ENCODE data around the gene INPP4B. TPM values are rescaled to one million over a fixed set of nuclear protein-coding genes. Genes with fewer than 3 reads are reported as not detected.

INPP4B gene
- total RNA-seq, 1 experiment from 2014 or later = 114 TPM

GRCh38 chr4:142500966-142501365 lies 345.1 kb downstream of the INPP4B start:
- Mint-ChIP-seq H3K4me3 (ENCODE audit: low read depth, unreplicated experiment) (peak overlapping the region; percentile 17), H3K36me3 (ENCODE audit: insufficient read depth, unreplicated experiment) (peaks cover 5% of the 10 kb centered on the region), H3K4me1 (ENCODE audit: low read depth, unreplicated experiment) (peaks cover 23% of the 10 kb centered on the region), H3K9me3 (ENCODE audit: low read depth, unreplicated experiment) (no peaks in the 10 kb centered on the region), H3K27ac (ENCODE audit: unreplicated experiment) (peak overlapping the region; percentile 91), H3K27me3 (ENCODE audit: unreplicated experiment) (no peaks in the 10 kb centered on the region)
- CTCF ChIA-PET = no interaction called here
- DNase-seq = peak; percentile 4
- BruUV-seq (replicated peaks) = no TSS peak
- intact Hi-C loops (cut with micrococcal nuclease; ENCODE audit: unreplicated experiment) = no loop called here
- TF ChIP-seq, protein P1, sequence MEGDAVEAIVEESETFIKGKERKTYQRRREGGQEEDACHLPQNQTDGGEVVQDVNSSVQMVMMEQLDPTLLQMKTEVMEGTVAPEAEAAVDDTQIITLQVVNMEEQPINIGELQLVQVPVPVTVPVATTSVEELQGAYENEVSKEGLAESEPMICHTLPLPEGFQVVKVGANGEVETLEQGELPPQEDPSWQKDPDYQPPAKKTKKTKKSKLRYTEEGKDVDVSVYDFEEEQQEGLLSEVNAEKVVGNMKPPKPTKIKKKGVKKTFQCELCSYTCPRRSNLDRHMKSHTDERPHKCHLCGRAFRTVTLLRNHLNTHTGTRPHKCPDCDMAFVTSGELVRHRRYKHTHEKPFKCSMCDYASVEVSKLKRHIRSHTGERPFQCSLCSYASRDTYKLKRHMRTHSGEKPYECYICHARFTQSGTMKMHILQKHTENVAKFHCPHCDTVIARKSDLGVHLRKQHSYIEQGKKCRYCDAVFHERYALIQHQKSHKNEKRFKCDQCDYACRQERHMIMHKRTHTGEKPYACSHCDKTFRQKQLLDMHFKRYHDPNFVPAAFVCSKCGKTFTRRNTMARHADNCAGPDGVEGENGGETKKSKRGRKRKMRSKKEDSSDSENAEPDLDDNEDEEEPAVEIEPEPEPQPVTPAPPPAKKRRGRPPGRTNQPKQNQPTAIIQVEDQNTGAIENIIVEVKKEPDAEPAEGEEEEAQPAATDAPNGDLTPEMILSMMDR (IDR thresholded peaks at IDR 0.05; ENCODE audit: unreplicated experiment) = no peak

- H3K4me1 Mint-ChIP-seq (ENCODE audit: low read depth, unreplicated experiment) = peaks cover 23% of the 10 kb centered on the region
- no peaks in the 10 kb centered on the region for H3K9me3 Mint-ChIP-seq (ENCODE audit: low read depth, unreplicated experiment)
- intact Hi-C loops (cut with micrococcal nuclease; ENCODE audit: unreplicated experiment) = no loop called here
- no peaks in the 10 kb centered on the region for H3K27me3 Mint-ChIP-seq (ENCODE audit: unreplicated experiment)
- no TSS peak for BruUV-seq (replicated peaks)
- CTCF ChIA-PET = interaction anchor here (0.6 kb wide), 1 partner anchor 19 kb away, joined by 3 read pairs; no protein-coding TSS in a partner anchor
- TF ChIP-seq, protein P1 (IDR thresholded peaks at IDR 0.05; ENCODE audit: unreplicated experiment) = no peak
- no peak for DNase-seq
- H3K27ac Mint-ChIP-seq (ENCODE audit: unreplicated experiment) = no peak overlapping the region
- H3K36me3 Mint-ChIP-seq (ENCODE audit: insufficient read depth, unreplicated experiment) = peaks cover 5% of the 10 kb centered on the region
- no peak overlapping the region for H3K4me3 Mint-ChIP-seq (ENCODE audit: low read depth, unreplicated experiment)
These were observed 348.5 kb downstream of the INPP4B start for GRCh38 chr4:142497606-142498005.

DNA sequence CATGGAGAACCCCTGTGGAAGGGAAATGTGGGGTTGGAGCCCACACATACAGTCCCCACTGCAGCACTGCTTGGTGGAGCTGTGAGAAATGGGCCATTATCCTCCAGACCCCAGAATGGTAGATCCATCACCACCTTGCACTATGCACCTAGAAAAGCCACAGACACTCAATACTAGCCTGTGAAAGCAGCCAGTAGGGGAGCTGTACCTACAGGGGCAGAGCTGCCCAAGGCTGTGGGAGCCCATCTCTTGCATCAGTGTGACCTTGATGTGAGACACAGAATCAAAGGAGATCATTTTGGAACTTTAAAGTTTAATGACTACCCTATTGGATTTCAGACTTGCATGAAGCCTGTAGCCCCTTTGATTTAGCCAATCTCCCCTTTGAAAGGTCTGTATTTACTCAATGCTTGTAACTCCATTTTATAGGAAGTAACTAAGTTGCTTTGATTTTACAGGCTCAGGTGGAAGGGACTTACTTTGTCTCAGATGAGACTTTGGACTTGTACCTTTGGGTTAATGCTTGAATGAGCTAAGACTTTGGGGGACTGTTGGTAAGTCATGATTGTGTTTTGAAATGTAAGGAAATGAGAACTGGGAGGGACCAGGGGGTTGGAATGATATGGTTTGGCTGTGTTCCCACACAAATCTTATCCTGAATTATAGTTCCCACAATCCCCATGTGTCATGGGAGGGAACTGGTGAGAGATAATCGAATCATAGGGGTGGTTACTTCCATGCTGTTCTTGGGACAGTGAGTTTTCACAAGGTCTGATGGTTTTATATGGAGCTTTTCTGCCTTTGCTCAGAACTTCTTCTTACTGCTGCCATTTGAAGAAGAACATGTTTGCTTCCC lies 352.6 kb downstream of the INPP4B start:
- H3K36me3 Mint-ChIP-seq (ENCODE audit: insufficient read depth, unreplicated experiment) = no peaks in the 10 kb centered on the region
- H3K9me3 Mint-ChIP-seq (ENCODE audit: low read depth, unreplicated experiment) = no peaks in the 10 kb centered on the region
- H3K4me3 Mint-ChIP-seq (ENCODE audit: low read depth, unreplicated experiment) = no peak overlapping the region
- DNase-seq = no peak
- CTCF ChIA-PET = no interaction called here
- no peaks in the 10 kb centered on the region for H3K4me1 Mint-ChIP-seq (ENCODE audit: low read depth, unreplicated experiment)
- intact Hi-C loops (cut with micrococcal nuclease; ENCODE audit: unreplicated experiment) = no loop called here
- TF ChIP-seq, protein P1 (IDR thresholded peaks at IDR 0.05; ENCODE audit: unreplicated experiment) = no peak
- BruUV-seq (replicated peaks) = no TSS peak
- H3K27ac Mint-ChIP-seq (ENCODE audit: unreplicated experiment) = no peak overlapping the region
- no peaks in the 10 kb centered on the region for H3K27me3 Mint-ChIP-seq (ENCODE audit: unreplicated experiment)

GRCh38 chr4:142485452-142485851 lies 360.6 kb downstream of the INPP4B start:
- no peak overlapping the region for H3K4me3 Mint-ChIP-seq (ENCODE audit: low read depth, unreplicated experiment)
- H3K36me3 Mint-ChIP-seq (ENCODE audit: insufficient read depth, unreplicated experiment) = no peaks in the 10 kb centered on the region
- peaks cover 11% of the 10 kb centered on the region for H3K4me1 Mint-ChIP-seq (ENCODE audit: low read depth, unreplicated experiment)
- no peaks in the 10 kb centered on the region for H3K9me3 Mint-ChIP-seq (ENCODE audit: low read depth, unreplicated experiment)
- peak overlapping the region; percentile 71 for H3K27ac Mint-ChIP-seq (ENCODE audit: unreplicated experiment)
- CTCF ChIA-PET = no interaction called here
- no TSS peak for BruUV-seq (replicated peaks)
- DNase-seq = no peak
- no peaks in the 10 kb centered on the region for H3K27me3 Mint-ChIP-seq (ENCODE audit: unreplicated experiment)
- TF ChIP-seq, protein P1 (IDR thresholded peaks at IDR 0.05; ENCODE audit: unreplicated experiment) = no peak
- intact Hi-C loops (cut with micrococcal nuclease; ENCODE audit: unreplicated experiment) = no loop called here
